SK-N-SH (cell line): Measurements from ENCODE around the gene ARL3.

ENCODE experiments used
- EP300 ChIP-seq, 2 experiments: IDR thresholded peaks; 2 replicates each; pipeline versions ENCODE4 v1.4.0 to v1.6.1; 2012; ENCODE audit warnings: borderline replicate concordance in 1 of 2, low read depth in 1 of 2, low read length in 1 of 2
- EZH2phosphoT487 ChIP-seq: fragments of 200-600 bp; sonication (generic); IDR thresholded peaks from 2 replicates; pipeline ENCODE4 v1.6.1; 2017; ENCODE audit warnings: low read depth, mixed run types, mild to moderate bottlenecking, antibody characterized with exemption, moderate library complexity, borderline replicate concordance
- NFIC ChIP-seq: IDR thresholded peaks from 2 replicates; pipeline ENCODE4 v1.4.0; 2012; ENCODE audit warnings: borderline replicate concordance
- NRF1 ChIP-seq: IDR thresholded peaks from 2 replicates; pipeline ENCODE4 v1.6.1; 2012; ENCODE audit warnings: low read depth, mild to moderate bottlenecking, low read length
- POLR2AphosphoS5 ChIP-seq: IDR thresholded peaks from 2 replicates; pipeline ENCODE4 v1.6.1; 2012; ENCODE audit warnings: low read depth, low read length
- SMC3 ChIP-seq: IDR thresholded peaks from 2 replicates; pipeline ENCODE4 v1.6.1; 2012; ENCODE audit warnings: low read depth, low read length, improper control_type of control experiment
- TF ChIP-seq, protein P1 (sequence below): fragments of 200-600 bp; sonication (generic); IDR thresholded peaks from 2 replicates; pipeline ENCODE4 v1.6.1; 2017; ENCODE audit warnings: antibody characterized with exemption, mild to moderate bottlenecking, moderate library complexity
- TF ChIP-seq, protein P2 (sequence below): IDR thresholded peaks from 2 replicates; pipeline ENCODE4 v1.4.0; 2012; ENCODE audit warnings: low read depth
- TF ChIP-seq, protein P3 (sequence below): fragments of 150-350 bp; IDR thresholded peaks from 2 replicates; pipeline ENCODE4 v1.6.1; 2017; ENCODE audit warnings: antibody characterized with exemption, low read length, low read depth, borderline replicate concordance
- TF ChIP-seq, protein P4 (sequence below): IDR thresholded peaks from 2 replicates; pipeline ENCODE4 v1.4.0; 2012; ENCODE audit warnings: low read depth, borderline replicate concordance

DNA sequence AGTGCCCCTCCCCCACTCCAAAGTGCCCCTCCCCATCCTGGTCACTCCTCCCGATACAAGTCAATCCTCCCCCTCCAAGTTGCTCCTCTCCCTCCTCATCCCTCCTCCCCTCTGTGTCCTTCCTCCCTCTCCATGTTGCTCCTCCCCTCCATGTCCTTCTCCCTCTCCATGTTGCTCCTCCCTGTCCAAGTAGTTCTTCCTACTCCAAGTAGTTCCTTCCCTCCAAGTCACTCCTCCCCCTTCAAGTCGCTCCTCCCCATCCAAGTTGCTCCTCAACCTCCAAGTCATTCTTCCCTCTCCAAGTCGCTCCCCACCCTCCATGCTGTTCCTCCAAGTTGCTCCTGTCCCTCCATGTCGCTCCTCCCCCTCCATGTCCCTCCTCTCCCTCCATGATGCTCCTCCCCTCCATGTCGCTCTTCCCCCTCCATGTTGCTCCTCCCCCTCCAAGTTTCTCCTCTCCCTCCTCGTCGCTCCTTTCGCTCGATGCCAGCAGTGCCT lies 20.9 kb upstream of the ARL3 start:
- TF ChIP-seq, protein P1, sequence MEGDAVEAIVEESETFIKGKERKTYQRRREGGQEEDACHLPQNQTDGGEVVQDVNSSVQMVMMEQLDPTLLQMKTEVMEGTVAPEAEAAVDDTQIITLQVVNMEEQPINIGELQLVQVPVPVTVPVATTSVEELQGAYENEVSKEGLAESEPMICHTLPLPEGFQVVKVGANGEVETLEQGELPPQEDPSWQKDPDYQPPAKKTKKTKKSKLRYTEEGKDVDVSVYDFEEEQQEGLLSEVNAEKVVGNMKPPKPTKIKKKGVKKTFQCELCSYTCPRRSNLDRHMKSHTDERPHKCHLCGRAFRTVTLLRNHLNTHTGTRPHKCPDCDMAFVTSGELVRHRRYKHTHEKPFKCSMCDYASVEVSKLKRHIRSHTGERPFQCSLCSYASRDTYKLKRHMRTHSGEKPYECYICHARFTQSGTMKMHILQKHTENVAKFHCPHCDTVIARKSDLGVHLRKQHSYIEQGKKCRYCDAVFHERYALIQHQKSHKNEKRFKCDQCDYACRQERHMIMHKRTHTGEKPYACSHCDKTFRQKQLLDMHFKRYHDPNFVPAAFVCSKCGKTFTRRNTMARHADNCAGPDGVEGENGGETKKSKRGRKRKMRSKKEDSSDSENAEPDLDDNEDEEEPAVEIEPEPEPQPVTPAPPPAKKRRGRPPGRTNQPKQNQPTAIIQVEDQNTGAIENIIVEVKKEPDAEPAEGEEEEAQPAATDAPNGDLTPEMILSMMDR: no peak
- TF ChIP-seq NRF1: no peak
- TF ChIP-seq, protein P2, sequence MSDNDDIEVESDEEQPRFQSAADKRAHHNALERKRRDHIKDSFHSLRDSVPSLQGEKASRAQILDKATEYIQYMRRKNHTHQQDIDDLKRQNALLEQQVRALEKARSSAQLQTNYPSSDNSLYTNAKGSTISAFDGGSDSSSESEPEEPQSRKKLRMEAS: no peak
- TF ChIP-seq EZH2phosphoT487: no peak
- TF ChIP-seq, protein P3, sequence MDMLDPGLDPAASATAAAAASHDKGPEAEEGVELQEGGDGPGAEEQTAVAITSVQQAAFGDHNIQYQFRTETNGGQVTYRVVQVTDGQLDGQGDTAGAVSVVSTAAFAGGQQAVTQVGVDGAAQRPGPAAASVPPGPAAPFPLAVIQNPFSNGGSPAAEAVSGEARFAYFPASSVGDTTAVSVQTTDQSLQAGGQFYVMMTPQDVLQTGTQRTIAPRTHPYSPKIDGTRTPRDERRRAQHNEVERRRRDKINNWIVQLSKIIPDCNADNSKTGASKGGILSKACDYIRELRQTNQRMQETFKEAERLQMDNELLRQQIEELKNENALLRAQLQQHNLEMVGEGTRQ: no peak
- no peak for TF ChIP-seq POLR2AphosphoS5
- TF ChIP-seq, protein P4, sequence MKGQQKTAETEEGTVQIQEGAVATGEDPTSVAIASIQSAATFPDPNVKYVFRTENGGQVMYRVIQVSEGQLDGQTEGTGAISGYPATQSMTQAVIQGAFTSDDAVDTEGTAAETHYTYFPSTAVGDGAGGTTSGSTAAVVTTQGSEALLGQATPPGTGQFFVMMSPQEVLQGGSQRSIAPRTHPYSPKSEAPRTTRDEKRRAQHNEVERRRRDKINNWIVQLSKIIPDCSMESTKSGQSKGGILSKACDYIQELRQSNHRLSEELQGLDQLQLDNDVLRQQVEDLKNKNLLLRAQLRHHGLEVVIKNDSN: no peak
- no peak for TF ChIP-seq NFIC
- TF ChIP-seq EP300 (IDR thresholded peaks at IDR 0.05; ENCODE audit: borderline replicate concordance in 1 of 2, low read depth in 1 of 2, low read length in 1 of 2): no peak
- TF ChIP-seq SMC3: no peak
